Fibroblast of villous mesenchyme (primary cell): ENCODE measurements around the gene QSER1. TPM values are rescaled to one million over a fixed set of nuclear protein-coding genes. Genes with fewer than 3 reads are reported as not detected.

Experiments used
- DNase-seq: peaks from one replicate; pipeline ENCODE4 v3.0.0-alpha.2; 2010; ENCODE audit warnings: low read depth
- H3K4me3 ChIP-seq: 2 replicates; pipeline ENCODE4 v1.5.1; 2011; ENCODE audit warnings: low read depth, mild to moderate bottlenecking, low read length
- total RNA-seq: library from RNA; depleted of rRNA; stranded (reverse); fragments of >200 nt; gene quantifications from 2 replicates; pipeline ENCODE4 v1.2.3, GENCODE V29; 2012
- TF ChIP-seq, protein P1 (sequence below): IDR thresholded peaks from 2 replicates; pipeline ENCODE4 v1.5.1; 2012; ENCODE audit warnings: low read depth, mild to moderate bottlenecking, low read length; ENCODE audit not compliant: insufficient read depth

The QSER1 gene
- total RNA-seq, 1 donor: 26.8 TPM

DNA sequence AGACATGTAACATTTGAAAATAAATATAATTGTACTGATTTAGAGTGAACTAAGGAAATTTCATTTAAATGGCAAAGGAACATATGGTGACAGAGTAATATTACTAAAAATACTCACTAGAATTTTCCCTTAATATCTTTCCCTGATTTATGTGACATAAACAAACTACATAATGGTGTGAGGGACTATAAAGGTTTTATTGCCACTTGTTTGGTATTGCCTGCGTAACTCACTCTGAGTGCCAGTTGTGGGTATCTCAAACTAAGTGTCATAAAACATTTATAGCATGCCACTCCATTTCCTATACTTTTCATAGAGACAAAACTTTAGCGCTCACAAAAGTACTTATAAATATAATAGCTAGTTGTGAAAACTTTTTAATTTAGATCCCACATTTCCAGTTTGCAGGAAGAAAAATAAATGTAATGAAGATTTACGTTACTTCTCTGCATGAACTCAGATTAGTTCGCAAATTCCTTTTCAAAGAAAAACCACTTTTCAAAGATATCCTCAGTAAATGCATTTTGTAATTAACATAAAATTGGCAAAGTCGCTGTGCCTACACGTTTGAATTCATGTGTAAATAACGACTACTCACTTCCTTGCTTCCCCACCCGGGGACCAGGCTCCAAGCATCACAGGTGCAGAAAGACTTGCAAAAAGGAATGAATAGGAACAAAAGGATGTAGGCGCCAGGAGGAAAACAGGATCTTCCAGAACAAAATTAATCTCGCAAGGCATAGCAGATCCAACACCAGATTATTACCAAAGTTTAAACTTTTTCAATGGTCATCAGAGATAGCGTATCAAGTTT is 1.6 kb upstream of the QSER1 start:
- TF ChIP-seq, protein P1, sequence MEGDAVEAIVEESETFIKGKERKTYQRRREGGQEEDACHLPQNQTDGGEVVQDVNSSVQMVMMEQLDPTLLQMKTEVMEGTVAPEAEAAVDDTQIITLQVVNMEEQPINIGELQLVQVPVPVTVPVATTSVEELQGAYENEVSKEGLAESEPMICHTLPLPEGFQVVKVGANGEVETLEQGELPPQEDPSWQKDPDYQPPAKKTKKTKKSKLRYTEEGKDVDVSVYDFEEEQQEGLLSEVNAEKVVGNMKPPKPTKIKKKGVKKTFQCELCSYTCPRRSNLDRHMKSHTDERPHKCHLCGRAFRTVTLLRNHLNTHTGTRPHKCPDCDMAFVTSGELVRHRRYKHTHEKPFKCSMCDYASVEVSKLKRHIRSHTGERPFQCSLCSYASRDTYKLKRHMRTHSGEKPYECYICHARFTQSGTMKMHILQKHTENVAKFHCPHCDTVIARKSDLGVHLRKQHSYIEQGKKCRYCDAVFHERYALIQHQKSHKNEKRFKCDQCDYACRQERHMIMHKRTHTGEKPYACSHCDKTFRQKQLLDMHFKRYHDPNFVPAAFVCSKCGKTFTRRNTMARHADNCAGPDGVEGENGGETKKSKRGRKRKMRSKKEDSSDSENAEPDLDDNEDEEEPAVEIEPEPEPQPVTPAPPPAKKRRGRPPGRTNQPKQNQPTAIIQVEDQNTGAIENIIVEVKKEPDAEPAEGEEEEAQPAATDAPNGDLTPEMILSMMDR: no peak
- no peak for DNase-seq
- H3K4me3 ChIP-seq: no peak overlapping the region

DNA sequence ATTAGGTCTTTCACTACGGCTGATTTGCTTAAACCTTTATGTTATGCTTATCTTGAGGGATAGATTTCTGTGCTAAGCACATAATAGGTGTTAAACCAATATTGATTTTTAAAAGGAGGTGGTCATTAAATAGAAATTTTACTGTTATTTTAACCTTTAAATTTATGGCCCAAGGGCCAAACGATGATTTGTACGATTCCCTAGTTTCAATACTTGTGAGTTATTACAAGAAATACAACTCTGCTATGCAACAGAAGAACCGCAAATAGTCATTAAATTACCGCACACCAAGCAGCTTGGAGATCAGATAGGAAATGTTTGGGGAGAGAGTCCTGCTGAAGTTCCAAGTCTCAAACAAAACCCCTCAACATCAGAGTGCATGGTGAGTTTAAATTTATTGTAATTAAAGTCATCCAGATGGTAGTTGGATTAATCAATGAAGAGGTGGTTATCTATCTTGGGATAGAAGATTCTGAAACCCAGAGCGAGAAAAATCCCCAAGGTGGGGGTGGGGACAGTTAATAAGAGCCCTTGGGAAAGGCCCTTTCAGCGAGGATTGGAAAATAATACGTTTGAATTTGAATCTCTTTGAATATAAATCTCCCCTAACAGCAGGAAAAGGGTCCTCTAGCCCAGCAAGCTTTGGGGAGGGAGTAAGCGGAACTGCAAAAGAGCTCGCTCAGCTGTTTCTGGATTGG is 805 bp upstream of the QSER1 start:
- peak overlapping the region; percentile 89 for H3K4me3 ChIP-seq
- DNase-seq: peak; percentile 10
- TF ChIP-seq, protein P1: no peak

DNA sequence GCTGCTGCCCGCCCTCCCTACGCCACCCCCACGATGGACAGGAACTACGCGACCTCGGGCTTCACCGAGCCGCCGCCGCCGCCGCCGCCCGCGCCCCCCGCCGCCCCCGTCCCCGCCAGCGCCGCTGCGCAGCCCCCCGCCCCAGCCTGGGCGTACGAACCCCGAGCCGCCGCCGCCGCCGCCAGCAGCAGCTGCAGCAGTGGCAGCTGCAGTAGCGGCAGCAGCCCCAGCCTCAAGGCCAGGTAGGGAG is 407 bp downstream of the QSER1 start:
- peak overlapping the region; percentile 89 for H3K4me3 ChIP-seq
- DNase-seq: no peak
- TF ChIP-seq, protein P1: no peak

DNA sequence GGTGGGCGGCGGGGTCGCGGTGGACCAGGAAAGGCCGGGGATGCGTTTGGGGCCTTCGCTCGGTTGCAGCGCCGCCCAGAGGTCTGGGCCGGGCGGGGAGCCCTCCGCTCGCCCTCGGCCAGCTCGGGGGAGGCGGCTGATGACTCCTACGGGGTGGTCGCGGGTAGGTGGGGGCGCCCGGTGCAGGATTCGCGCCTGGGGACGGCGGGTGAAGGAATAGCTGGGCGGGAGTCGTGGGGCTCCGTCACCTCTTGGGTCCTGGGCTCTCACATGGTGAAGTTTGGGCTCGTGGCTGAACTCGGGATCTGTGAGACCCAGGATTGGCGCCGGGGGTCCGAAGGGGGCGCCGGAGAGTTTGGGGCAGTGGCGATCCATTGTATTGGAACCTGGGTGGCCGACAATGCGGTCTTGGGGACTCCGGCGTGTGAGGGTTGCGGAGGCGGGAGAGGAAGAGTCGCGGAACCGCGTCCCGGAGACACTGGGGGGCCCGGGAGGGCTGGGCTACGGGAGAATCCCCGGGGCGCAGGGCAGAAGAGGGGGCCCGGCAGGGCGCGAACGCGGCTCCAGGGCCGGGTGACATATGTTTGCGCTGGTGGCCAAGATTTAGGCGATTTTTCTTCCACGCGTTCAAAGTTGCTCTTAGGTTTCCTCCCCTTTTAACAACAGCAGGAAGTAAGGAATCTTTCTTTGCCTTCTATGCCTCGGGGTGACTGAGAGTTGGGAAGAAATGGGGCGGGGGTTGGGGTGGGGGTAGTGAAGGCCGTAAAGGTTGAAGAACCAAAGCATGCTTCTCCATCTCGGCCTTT is 935 bp downstream of the QSER1 start:
- DNase-seq: peak; percentile 45
- TF ChIP-seq, protein P1: peak; percentile 45
- H3K4me3 ChIP-seq: peak overlapping the region; percentile 89

DNA sequence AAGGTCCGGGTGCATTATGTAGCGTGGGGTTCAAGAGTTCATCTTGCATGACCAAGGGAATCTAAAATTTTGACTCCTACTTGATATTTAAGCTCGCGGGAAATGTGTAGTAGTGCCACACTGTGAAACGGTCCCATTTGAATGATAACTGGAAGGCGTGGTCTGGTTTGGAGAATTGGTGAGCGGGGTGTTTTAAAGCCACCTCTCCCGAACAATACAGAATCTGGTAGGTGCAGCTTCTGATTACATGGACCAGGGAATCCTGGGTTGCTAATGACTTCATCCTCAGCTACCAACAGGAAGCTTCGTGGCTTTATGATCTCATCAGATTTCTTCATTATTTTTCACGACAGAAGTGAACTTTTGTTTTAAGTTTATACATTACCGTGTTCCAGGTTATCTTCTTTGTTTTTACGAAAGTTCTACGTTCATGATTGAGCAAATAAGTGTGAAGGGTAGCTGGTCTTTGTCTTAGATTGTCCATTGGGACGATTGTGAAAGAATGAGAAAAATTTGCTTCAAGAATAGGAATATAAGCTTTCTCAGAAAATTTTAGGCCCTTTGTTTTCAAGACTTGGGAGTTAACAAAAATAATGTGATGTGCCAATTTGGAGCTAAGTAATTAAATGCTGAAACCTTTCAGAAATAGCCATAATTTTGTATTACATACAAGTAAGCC is 1.7 kb downstream of the QSER1 start:
- TF ChIP-seq, protein P1: no peak
- DNase-seq: peak; percentile 82
- peak overlapping the region; percentile 89 for H3K4me3 ChIP-seq

DNA sequence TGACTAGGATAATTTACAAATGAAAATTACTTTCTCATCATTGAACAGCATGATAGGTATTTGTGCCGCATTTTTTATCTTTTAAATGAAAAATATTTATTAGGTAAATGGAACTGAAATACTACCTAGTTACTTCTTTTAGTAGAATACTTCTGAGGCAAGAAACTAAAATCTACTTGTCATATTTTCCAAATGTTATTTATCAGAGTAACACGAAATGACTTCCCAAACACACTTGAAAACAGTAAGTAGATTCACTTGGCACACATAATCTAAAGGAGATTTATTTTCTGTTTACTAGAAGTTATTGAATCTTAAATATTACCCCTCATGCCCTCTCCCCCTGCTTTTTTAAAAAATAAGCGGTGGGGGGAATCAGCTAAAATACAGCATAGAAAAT is 2.3 kb downstream of the QSER1 start:
- H3K4me3 ChIP-seq: peak overlapping the region; percentile 89
- TF ChIP-seq, protein P1: no peak
- DNase-seq: no peak
